ENCODE results near the gene KRCC1. TPM values are rescaled to one million over a fixed set of nuclear protein-coding genes. Genes with fewer than 3 reads are reported as not detected.
A peak's percentile ranks its signal among the peaks of the same experiment; 100 is the strongest.

Gene KRCC1
- total and polyA plus RNA-seq, 11 donors, result 18.7 to 25.1 (median 21.1) TPM

GRCh38 chr2:88080545-88080944, 25.0 kb upstream of the KRCC1 start:
- Histone ChIP-seq H3K27me3 (no peaks in the 10 kb centered on the region), H3K9me3 (no peaks in the 10 kb centered on the region), H3K4me3 (no peak overlapping the region), H3K36me3 (peaks cover 0 to 14% (median 3%) of the 10 kb centered on the region in 9 donors), H3K4me1 (peaks cover 0 to 55% (median 15%) of the 10 kb centered on the region in 12 donors), H3K27ac (peak overlapping the region in 3 of 12 donors; percentile 13 to 41 (median 24))
- intact Hi-C loops (cut with DNase I), result no loop called here
- ATAC-seq (peak in 3 of 4 donors; percentile 24 to 41 (median 34)), DNase-seq (no peak)
- 49 to 59% (median 52%) methylated on average over 2 of the region's 2 CpGs for WGBS, 4 donors
- TF ChIP-seq CTCF (IDR thresholded peaks at IDR 0.05) (no peak), POLR2A (IDR thresholded peaks at IDR 0.05) (no peak)

GRCh38 chr2:88078643-88079172, 23.1 kb upstream of the KRCC1 start:
- peaks cover 0 to 7% (median 0%) of the 10 kb centered on the region in 12 donors for H3K9me3 ChIP-seq
- peak overlapping the region in 5 of 12 donors; percentile 21 to 81 (median 71) for H3K27ac ChIP-seq
- intact Hi-C loops (cut with DNase I), result no loop called here
- ATAC-seq, result no peak
- no peak overlapping the region for H3K4me3 ChIP-seq
- WGBS, 4 donors, result 18 to 44% (median 34%) methylated on average over 3 of the region's 3 CpGs
- H3K4me1 ChIP-seq, result peaks cover 0 to 57% (median 15%) of the 10 kb centered on the region in 12 donors
- H3K36me3 ChIP-seq, result no peaks in the 10 kb centered on the region
- no peak for TF ChIP-seq CTCF (IDR thresholded peaks at IDR 0.05)
- no peak for TF ChIP-seq POLR2A (IDR thresholded peaks at IDR 0.05)
- no peak for DNase-seq
- H3K27me3 ChIP-seq, result no peaks in the 10 kb centered on the region

- TF ChIP-seq POLR2A (IDR thresholded peaks at IDR 0.05) (no peak), CTCF (IDR thresholded peaks at IDR 0.05) (no peak)
- ATAC-seq (peak; percentile 80 to 91 (median 88)), DNase-seq (peak in 4 of 5 donors; percentile 58 to 71 (median 64))
- Histone ChIP-seq H3K27me3 (no peaks in the 10 kb centered on the region), H3K4me3 (no peak overlapping the region), H3K4me1 (peaks cover 0 to 52% (median 13%) of the 10 kb centered on the region in 12 donors), H3K36me3 (no peaks in the 10 kb centered on the region), H3K9me3 (peaks cover 0 to 7% (median 0%) of the 10 kb centered on the region in 12 donors), H3K27ac (peak overlapping the region in 10 of 12 donors; percentile 37 to 81 (median 68))
- 30 to 57% (median 48%) methylated on average over 8 of the region's 8 CpGs for WGBS, 4 donors
- intact Hi-C loops (cut with DNase I), result no loop called here
Observed at GRCh38 chr2:88077080-88077479, 21.5 kb upstream of the KRCC1 start.

GRCh38 chr2:88074854-88075292, 19.3 kb upstream of the KRCC1 start:
- DNase-seq (no peak), ATAC-seq (no peak)
- no peak overlapping the region for H3K4me3 ChIP-seq

More at GRCh38 chr2:88074854-88075292, 19.3 kb upstream of the KRCC1 start:
- H3K27me3 ChIP-seq, result no peaks in the 10 kb centered on the region
- WGBS, 4 donors, result 40 to 52% (median 51%) methylated on average over 4 of the region's 4 CpGs
- H3K27ac ChIP-seq, result peak overlapping the region in 10 of 12 donors; percentile 21 to 81 (median 58)
- peaks cover 0 to 42% (median 6%) of the 10 kb centered on the region in 12 donors for H3K4me1 ChIP-seq
- H3K36me3 ChIP-seq, result no peaks in the 10 kb centered on the region
- intact Hi-C loops (cut with DNase I), result no loop called here
- H3K9me3 ChIP-seq, result peaks cover 0 to 7% (median 0%) of the 10 kb centered on the region in 12 donors
- no peak for TF ChIP-seq POLR2A (IDR thresholded peaks at IDR 0.05)
- TF ChIP-seq CTCF (IDR thresholded peaks at IDR 0.05), result no peak

All from heart left ventricle (tissue), 16 donors.